ENCODE data around the gene MAN1C1. TPM values are rescaled to one million over a fixed set of nuclear protein-coding genes. Genes with fewer than 3 reads are reported as not detected.

MAN1C1 gene
- total RNA-seq, 2 experiments from 2014 or later = 5.1 to 5.3 TPM

DNA sequence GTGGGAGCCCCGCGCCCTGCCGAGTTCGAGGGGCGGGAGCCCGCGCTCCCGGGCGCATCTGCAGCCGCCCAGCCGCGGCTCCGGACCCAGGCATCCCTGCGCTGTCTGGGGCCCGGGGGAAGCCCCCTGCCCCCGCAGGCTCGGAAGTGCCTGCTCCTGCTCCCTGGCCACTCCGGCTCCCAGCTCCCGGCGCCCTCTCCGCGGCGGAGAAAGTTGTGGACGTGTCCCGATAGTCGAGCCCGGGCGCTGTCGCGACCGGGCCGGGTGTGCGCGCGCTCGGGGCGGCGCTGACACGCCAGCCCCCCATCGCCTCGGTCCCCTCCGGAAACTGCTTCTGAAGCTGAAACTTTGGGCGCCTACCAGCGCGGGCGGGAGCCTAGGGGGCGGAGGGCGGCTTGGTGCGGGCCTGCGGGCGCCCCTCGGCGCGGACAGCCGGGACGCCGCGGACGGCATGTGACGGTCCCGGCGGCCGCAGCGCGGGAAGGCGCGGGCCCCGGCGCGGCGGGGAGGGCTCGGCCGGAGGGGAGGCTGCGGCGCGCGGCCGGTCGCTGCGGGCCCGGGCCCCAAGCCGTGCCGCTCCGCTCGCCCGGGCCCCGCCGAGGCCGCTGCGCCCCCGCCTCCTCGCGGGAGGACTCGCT lies 515 bp downstream of the MAN1C1 start:
- H3K27ac Mint-ChIP-seq = no peak overlapping the region
- no peaks in the 10 kb centered on the region for H3K9me3 Mint-ChIP-seq
- H3K4me1 Mint-ChIP-seq = peaks cover 60% of the 10 kb centered on the region
- no peaks in the 10 kb centered on the region for H3K36me3 Mint-ChIP-seq
- DNase-seq = peak; percentile 52
- peak overlapping the region; percentile 63 for H3K4me3 Mint-ChIP-seq
- peaks cover 15% of the 10 kb centered on the region for H3K27me3 Mint-ChIP-seq

DNA sequence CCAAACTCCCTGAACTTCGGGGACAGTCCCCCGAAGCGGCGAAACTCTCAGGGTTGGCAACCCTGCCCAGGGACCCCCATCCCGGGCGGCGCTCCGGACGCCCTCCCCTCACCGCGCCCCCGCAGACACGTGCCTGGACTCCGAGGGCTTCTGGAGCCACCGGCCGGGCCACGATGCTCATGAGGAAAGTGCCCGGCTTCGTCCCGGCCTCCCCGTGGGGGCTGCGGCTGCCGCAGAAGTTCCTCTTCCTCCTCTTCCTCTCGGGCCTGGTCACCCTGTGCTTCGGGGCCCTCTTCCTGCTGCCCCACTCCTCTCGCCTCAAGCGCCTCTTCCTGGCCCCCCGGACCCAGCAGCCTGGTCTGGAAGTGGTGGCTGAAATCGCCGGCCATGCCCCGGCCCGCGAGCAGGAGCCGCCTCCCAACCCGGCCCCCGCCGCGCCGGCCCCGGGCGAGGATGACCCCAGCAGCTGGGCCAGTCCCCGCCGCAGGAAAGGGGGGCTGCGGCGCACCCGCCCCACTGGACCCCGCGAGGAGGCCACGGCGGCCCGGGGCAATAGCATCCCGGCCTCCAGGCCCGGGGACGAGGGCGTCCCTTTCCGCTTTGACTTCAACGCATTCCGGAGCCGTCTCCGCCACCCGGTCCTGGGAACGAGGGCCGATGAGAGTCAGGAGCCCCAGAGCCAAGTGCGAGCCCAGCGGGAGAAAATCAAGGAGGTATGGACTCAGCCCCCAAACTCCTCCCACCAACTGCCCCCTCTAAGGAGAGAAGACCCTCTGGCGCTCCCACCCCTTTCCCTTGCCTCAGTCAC lies 1.2 kb downstream of the MAN1C1 start:
- Mint-ChIP-seq H3K36me3 (no peaks in the 10 kb centered on the region), H3K27ac (peak overlapping the region; percentile 71), H3K9me3 (no peaks in the 10 kb centered on the region), H3K4me3 (peak overlapping the region; percentile 85), H3K27me3 (peaks cover 13% of the 10 kb centered on the region), H3K4me1 (peaks cover 68% of the 10 kb centered on the region)
- no peak for DNase-seq

DNA sequence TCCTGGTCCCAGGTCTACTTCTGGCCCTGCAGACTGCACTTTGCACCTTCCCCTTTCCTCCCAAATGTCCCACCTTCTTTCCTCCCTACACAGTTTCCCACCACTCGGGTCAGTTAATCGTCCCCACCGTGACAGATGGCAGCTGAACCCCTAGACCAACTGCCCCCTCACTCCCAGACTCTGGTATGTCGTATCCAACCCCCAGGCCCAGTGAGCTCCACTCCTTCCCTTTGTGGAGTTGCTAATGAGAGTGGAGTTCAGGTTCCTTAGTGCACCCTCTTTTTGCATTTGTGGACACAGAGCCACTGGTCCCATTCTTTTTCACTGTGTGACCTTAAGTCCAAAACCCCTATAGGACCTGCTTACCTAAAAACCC lies 1.8 kb downstream of the MAN1C1 start:
- Mint-ChIP-seq H3K4me1 (peaks cover 73% of the 10 kb centered on the region), H3K27me3 (peaks cover 8% of the 10 kb centered on the region), H3K27ac (peak overlapping the region; percentile 71), H3K36me3 (no peaks in the 10 kb centered on the region), H3K9me3 (no peaks in the 10 kb centered on the region), H3K4me3 (peak overlapping the region; percentile 85)
- DNase-seq = no peak

GRCh38 chr1:25619101-25619890 lies 2.7 kb downstream of the MAN1C1 start:
- DNase-seq = peak; percentile 59
- Mint-ChIP-seq H3K27me3 (peaks cover 4% of the 10 kb centered on the region), H3K4me3 (peak overlapping the region; percentile 85), H3K9me3 (no peaks in the 10 kb centered on the region), H3K27ac (peak overlapping the region; percentile 76), H3K4me1 (peaks cover 79% of the 10 kb centered on the region), H3K36me3 (no peaks in the 10 kb centered on the region)

DNA sequence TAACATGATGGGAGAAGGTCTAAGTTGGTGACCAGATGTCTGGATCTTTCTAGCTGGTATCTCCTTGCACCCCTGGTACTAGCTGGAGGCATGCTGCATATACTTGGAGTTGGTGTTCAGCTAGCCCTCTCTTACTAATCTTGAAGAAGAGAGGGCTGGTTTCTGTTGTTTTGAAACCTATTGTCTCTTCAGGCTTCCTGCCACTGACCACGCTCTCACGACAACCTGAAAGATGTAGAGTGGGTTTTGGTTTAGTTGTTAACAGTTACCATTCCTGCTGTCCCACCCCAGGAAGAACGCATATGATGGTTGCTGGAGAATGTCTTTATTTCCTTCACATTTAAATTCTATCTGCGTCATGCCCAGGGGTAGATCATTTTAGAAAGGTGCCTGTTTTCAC lies 3.6 kb downstream of the MAN1C1 start:
- Mint-ChIP-seq H3K9me3 (no peaks in the 10 kb centered on the region), H3K27me3 (peaks cover 4% of the 10 kb centered on the region), H3K27ac (peak overlapping the region; percentile 76), H3K4me1 (peaks cover 75% of the 10 kb centered on the region), H3K4me3 (peak overlapping the region; percentile 85), H3K36me3 (peaks cover 3% of the 10 kb centered on the region)
- peak; percentile 41 for DNase-seq

DNA sequence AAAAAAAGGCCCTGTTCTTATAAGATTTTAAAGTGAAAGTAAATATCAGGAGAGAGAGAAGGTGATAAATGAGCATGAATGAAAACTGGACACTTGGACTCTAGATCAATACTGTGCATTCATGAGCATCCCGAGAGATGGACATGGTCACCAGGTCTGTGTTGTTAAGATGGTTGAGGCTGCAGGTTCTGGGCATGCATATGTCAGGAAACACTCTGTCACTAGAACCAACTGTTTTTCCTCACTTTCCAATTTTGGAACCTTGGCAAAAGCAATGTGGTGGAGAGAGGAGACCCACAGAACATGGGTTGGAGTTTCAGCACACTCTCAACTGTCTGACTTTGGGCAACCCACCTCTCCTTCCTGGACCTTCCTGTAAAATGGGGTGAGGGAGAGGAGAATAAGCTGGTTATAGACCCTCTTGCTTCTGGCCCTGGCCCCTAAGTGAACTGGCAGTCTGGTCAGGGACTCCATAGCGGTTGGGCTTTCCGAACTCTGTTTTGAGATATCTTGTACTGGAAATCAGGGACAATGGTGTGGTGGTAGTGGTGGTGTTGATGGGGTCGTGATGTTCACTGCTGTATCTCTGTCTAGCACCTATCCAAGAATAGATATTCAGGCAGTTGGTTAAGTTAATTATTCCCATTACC lies 4.2 kb downstream of the MAN1C1 start:
- H3K4me3 Mint-ChIP-seq = peak overlapping the region; percentile 85
- peaks cover 8% of the 10 kb centered on the region for H3K36me3 Mint-ChIP-seq
- peaks cover under 1% of the 10 kb centered on the region for H3K9me3 Mint-ChIP-seq
- DNase-seq = no peak
- H3K4me1 Mint-ChIP-seq = peaks cover 69% of the 10 kb centered on the region
- peaks cover 4% of the 10 kb centered on the region for H3K27me3 Mint-ChIP-seq
- H3K27ac Mint-ChIP-seq = peak overlapping the region; percentile 76

- peak overlapping the region; percentile 21 for H3K27ac Mint-ChIP-seq
- peaks cover 68% of the 10 kb centered on the region for H3K4me1 Mint-ChIP-seq
- peaks cover 4% of the 10 kb centered on the region for H3K27me3 Mint-ChIP-seq
- H3K36me3 Mint-ChIP-seq = peaks cover 15% of the 10 kb centered on the region
- no peak for DNase-seq
- no peak overlapping the region for H3K4me3 Mint-ChIP-seq
- H3K9me3 Mint-ChIP-seq = peaks cover 5% of the 10 kb centered on the region
These were observed 5.3 kb downstream of the MAN1C1 start for GRCh38 chr1:25621876-25622275.

DNA sequence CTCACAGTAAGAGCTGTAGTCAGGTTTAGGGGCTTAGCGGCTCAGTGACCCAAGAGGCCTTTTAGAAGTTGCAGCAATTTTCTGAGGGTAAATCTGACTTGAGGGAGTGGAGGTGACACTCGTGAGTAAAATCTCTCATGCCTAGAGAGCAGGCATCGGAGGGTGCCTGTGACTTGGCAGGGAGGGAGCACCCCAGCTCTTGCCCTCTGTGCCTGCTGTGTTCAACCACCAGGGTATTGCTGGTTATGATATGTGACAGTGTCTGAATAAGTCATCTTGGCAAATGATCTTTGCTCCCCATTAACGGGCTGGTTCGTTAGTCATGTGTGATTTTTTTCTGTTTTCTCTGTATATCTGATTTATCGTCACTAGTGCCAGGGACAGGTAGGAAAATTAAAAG lies 5.9 kb downstream of the MAN1C1 start:
- no peak overlapping the region for H3K4me3 Mint-ChIP-seq
- no peak for DNase-seq
- peaks cover 5% of the 10 kb centered on the region for H3K9me3 Mint-ChIP-seq
- H3K36me3 Mint-ChIP-seq = peaks cover 19% of the 10 kb centered on the region
- H3K4me1 Mint-ChIP-seq = peaks cover 68% of the 10 kb centered on the region
- H3K27ac Mint-ChIP-seq = peak overlapping the region; percentile 18
- H3K27me3 Mint-ChIP-seq = peaks cover 4% of the 10 kb centered on the region

DNA sequence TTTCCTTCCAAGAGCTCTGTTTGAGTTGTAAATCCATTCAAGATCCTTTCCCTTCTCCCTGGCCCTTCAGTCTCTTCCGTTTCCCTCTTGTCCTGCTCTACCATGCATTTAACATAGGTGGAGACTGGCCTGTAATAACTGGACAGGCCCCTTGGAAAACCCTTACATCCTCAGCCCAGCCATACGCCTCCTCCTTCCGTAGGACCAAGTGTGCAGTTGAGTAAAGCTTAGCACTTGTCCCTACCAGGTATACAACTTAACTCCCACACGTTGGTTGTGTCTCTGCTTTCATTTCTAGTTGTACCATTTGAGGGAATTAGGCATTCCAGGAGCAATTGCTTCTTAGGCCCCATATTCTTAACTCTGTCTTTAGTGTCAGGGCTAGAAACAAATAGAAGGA lies 6.4 kb downstream of the MAN1C1 start:
- no peak overlapping the region for H3K27ac Mint-ChIP-seq
- peaks cover 4% of the 10 kb centered on the region for H3K27me3 Mint-ChIP-seq
- peaks cover 68% of the 10 kb centered on the region for H3K4me1 Mint-ChIP-seq
- peaks cover 5% of the 10 kb centered on the region for H3K9me3 Mint-ChIP-seq
- H3K36me3 Mint-ChIP-seq = peaks cover 20% of the 10 kb centered on the region
- no peak for DNase-seq
- peak overlapping the region; percentile 25 for H3K4me3 Mint-ChIP-seq

GRCh38 chr1:25623731-25624130 lies 7.1 kb downstream of the MAN1C1 start:
- Mint-ChIP-seq H3K27me3 (peaks cover 4% of the 10 kb centered on the region), H3K27ac (peak overlapping the region; percentile 77), H3K9me3 (peaks cover 5% of the 10 kb centered on the region), H3K4me3 (no peak overlapping the region), H3K4me1 (peaks cover 63% of the 10 kb centered on the region), H3K36me3 (peaks cover 21% of the 10 kb centered on the region)
- no peak for DNase-seq

DNA sequence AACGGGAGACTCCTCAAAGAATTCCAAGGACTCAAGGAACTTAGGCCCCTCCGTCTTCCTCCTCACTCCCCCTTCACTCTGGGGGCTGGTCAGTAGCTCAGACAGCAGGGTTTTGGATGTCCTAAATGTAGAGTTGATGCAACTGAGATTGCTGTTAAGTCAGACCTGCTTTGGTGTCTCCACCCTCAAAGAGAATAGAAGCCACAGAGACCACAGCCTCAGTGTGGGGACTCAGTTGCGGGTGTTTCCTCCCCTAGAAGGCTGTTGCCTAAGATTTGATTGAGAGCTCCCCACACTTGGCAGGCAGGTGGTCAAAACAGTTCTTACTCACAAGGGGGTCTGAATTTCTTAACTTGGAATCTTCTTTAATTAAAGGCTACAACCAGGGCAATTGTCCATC lies 7.6 kb downstream of the MAN1C1 start:
- DNase-seq = peak; percentile 52
- Mint-ChIP-seq H3K27me3 (peaks cover 4% of the 10 kb centered on the region), H3K4me3 (no peak overlapping the region), H3K9me3 (peaks cover 5% of the 10 kb centered on the region), H3K27ac (peak overlapping the region; percentile 77), H3K4me1 (peaks cover 63% of the 10 kb centered on the region), H3K36me3 (peaks cover 21% of the 10 kb centered on the region)

DNA sequence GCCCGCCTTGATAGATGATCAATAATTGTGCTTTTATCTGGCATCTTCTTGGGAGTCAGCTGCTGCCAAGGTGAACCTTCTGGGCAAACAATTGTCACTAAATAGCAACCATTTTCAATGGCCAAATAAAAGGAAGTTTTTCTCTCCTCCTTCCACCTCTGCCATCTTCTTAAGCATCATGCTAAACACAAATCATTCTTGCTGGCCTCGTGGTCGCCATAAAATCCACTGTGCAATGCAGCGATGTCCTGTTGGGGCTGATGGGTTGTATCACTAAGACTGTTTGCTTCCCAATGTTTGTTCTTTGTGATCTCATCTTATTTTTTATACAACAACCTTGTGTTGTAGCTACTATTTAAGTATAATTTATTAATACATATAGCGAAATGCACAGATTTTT lies 8.0 kb downstream of the MAN1C1 start:
- Mint-ChIP-seq H3K27me3 (peaks cover 4% of the 10 kb centered on the region), H3K9me3 (peaks cover 5% of the 10 kb centered on the region), H3K4me3 (no peak overlapping the region), H3K27ac (no peak overlapping the region), H3K36me3 (peaks cover 21% of the 10 kb centered on the region), H3K4me1 (peaks cover 63% of the 10 kb centered on the region)
- DNase-seq = no peak

GRCh38 chr1:25626018-25626417 lies 9.4 kb downstream of the MAN1C1 start:
- Mint-ChIP-seq H3K27ac (no peak overlapping the region), H3K27me3 (peaks cover 4% of the 10 kb centered on the region), H3K4me1 (peaks cover 63% of the 10 kb centered on the region), H3K4me3 (no peak overlapping the region), H3K36me3 (peaks cover 23% of the 10 kb centered on the region), H3K9me3 (peaks cover 5% of the 10 kb centered on the region)
- no peak for DNase-seq

DNA sequence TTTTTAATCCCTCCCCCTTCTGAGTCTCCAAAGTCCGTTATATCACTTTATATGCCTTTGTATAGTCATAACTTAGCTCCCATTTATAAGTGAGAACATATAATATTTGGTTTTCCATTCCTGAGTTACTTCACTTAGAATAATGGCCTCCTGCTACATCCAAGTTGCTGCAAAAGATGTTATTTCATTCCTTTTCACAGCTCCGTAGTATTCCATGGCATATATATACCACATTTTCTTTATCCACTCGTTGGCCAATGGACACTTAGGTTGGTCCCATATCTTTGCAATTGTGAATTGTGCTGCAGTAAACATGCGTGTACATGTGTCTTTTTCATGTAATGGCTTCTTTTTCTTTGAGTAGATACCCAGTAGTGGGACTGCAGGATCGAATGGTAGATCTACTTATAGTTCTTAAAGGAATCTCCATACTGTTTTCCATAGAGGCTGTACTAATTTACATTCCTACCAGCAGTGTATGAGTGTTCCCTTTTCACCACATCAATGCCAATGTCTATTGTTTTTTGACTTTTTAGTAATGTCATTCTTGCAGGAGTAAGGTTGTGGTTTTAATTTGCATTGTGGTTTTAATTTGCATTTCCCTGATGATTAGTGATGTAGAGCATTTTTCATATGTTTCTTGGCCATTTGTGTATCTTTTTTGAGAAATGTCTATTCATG lies 12.3 kb downstream of the MAN1C1 start:
- Mint-ChIP-seq H3K27ac (peak overlapping the region; percentile 70), H3K4me3 (peak overlapping the region; percentile 19), H3K27me3 (no peaks in the 10 kb centered on the region), H3K4me1 (peaks cover 60% of the 10 kb centered on the region), H3K36me3 (peaks cover 31% of the 10 kb centered on the region), H3K9me3 (peaks cover 5% of the 10 kb centered on the region)
- no peak for DNase-seq

All from activated naive CD8-positive, alpha-beta T cell treated with anti-CD3 and anti-CD28 coated beads for 36 hours (primary cell).